ENCODE data around the gene TPO.

GRCh38 chr2:1540481-1540880, 127.2 kb downstream of the TPO start:
- TF ChIP-seq CTCF (IDR thresholded peaks at IDR 0.05) (no peak), POLR2A (IDR thresholded peaks at IDR 0.05) (no peak), POLR2AphosphoS5 (IDR thresholded peaks at IDR 0.05) (no peak), EP300 (IDR thresholded peaks at IDR 0.05) (no peak)
